SIG-M5 (cell line): ENCODE data around the gene PRKG1.
"Not testable (repeated sequence)": the region's sequence is repeated elsewhere in the genome, so short reads cannot be mapped to it uniquely, and the experiment has no call there.

Experiments
- DNase-seq: peaks from one replicate; lab custom pipeline; 2025; lab: John Stamatoyannopoulos, UW

PRKG1 gene

GRCh38 chr10:51227897-51228713 lies 153.8 kb downstream of the PRKG1 start:
- DNase-seq: no peak

- DNase-seq: no peak
Measured at GRCh38 chr10:51228714-51229100, 154.4 kb downstream of the PRKG1 start.

- no peak for DNase-seq
Measured at GRCh38 chr10:51230887-51231585, 156.7 kb downstream of the PRKG1 start.

GRCh38 chr10:51231754-51232153 lies 157.5 kb downstream of the PRKG1 start:
- DNase-seq: no peak

GRCh38 chr10:51233337-51234100 lies 159.2 kb downstream of the PRKG1 start:
- DNase-seq: no peak

GRCh38 chr10:51235865-51236264 lies 161.6 kb downstream of the PRKG1 start:
- DNase-seq: no peak

GRCh38 chr10:51239006-51239405 lies 164.7 kb downstream of the PRKG1 start:
- DNase-seq: no peak

- DNase-seq: no peak
Measured at GRCh38 chr10:51241461-51241860, 167.2 kb downstream of the PRKG1 start.

GRCh38 chr10:51242393-51242792 lies 168.1 kb downstream of the PRKG1 start:
- DNase-seq: no peak

- DNase-seq: no peak
Measured at GRCh38 chr10:51244309-51244708, 170.0 kb downstream of the PRKG1 start.

GRCh38 chr10:51244748-51245490 lies 170.6 kb downstream of the PRKG1 start:
- no peak for DNase-seq

GRCh38 chr10:51246156-51246555 lies 171.9 kb downstream of the PRKG1 start:
- DNase-seq: no peak

- DNase-seq: no peak
Measured at GRCh38 chr10:51250278-51250920, 176.1 kb downstream of the PRKG1 start.

GRCh38 chr10:51251110-51251509 lies 176.8 kb downstream of the PRKG1 start:
- DNase-seq: no peak

GRCh38 chr10:51255381-51255780 lies 181.1 kb downstream of the PRKG1 start:
- no peak for DNase-seq

GRCh38 chr10:51257511-51258248 lies 183.4 kb downstream of the PRKG1 start:
- no peak for DNase-seq

- no peak for DNase-seq
Measured at GRCh38 chr10:51260376-51260775, 186.1 kb downstream of the PRKG1 start.

- no peak for DNase-seq
Measured at GRCh38 chr10:51266496-51266895, 192.2 kb downstream of the PRKG1 start.

GRCh38 chr10:51267980-51268570 lies 193.8 kb downstream of the PRKG1 start:
- DNase-seq: not testable (repeated sequence)

GRCh38 chr10:51269821-51270220 lies 195.5 kb downstream of the PRKG1 start:
- DNase-seq: no peak
